ENCODE data around the gene FAM120AOS.

Gene FAM120AOS

DNA sequence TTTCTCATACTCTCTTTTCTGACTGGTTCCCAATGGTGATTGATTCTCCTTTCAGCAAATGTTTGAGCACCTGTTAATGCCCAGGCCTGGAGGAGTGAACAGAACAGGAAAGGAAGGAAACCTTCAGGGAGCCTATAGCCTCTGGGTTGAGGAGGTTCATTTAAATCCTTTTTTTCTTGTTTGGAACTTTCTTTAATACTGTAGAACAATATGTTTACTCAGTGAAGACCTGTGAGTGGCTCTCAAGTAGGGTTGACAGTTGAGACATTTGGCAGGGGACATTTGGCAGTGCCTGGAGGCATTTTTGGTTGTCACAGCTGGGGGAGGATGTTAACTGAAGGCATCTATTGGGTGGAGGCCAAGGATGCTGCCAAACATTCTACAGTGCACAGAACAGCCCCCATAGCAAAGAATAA, 6.1 kb upstream of the FAM120AOS start:
- no peak for TF ChIP-seq CTCF (IDR thresholded peaks at IDR 0.05; ENCODE audit: low read depth, low read length, missing control alignments)
- DNase-seq (ENCODE audit: extremely low read depth, low read depth): no peak
- H3K4me3 ChIP-seq (replicated peaks; ENCODE audit: low read depth, low read length): no peak overlapping the region

DNA sequence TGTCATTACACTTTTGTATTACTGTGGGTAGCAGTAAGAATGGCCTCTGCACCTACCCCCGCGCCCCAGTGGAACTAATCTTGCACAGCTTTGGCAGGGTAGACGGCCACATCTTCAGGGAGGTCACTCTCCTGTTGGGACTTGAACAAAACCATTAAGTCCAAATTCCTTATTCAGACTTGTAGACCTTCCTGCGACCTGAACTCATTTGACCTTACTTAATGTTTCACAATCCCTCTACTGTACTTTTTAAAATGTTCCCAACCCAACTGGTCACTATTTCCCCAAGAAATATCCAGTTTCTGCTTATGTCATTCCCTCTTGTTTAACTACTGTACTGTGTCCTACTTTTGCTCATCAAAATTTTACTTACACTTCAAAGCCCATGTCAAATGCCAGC, 5.3 kb upstream of the FAM120AOS start:
- DNase-seq (ENCODE audit: extremely low read depth, low read depth): no peak
- no peak overlapping the region for H3K4me3 ChIP-seq (replicated peaks; ENCODE audit: low read depth, low read length)
- TF ChIP-seq CTCF (IDR thresholded peaks at IDR 0.05; ENCODE audit: low read depth, low read length, missing control alignments): no peak

DNA sequence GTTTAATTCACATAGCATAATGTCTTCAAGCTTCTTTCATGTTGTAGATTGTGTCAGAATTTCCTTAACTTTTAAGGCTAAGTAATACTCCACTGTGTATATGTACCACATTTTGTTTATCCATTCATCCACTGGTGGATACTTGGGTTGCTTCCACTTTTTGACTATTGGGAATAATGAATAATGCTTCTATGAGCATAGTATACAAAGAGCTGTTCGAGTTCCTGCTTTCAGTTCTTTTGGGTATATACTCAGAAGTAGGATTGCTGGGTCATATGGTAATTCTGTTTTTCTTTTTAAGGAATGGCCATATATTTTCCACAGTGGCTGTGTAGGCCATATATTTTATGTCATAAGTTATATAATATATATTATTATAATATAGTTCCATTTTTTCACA, 3.6 kb upstream of the FAM120AOS start:
- no peak for DNase-seq (ENCODE audit: extremely low read depth, low read depth)
- no peak overlapping the region for H3K4me3 ChIP-seq (replicated peaks; ENCODE audit: low read depth, low read length)
- TF ChIP-seq CTCF (IDR thresholded peaks at IDR 0.05; ENCODE audit: low read depth, low read length, missing control alignments): no peak

- H3K4me3 ChIP-seq (replicated peaks; ENCODE audit: low read depth, low read length): no peak overlapping the region
- DNase-seq (ENCODE audit: extremely low read depth, low read depth): no peak
- TF ChIP-seq CTCF (IDR thresholded peaks at IDR 0.05; ENCODE audit: low read depth, low read length, missing control alignments): no peak
Observed at GRCh38 chr9:93456504-93456903, 3.1 kb upstream of the FAM120AOS start.

DNA sequence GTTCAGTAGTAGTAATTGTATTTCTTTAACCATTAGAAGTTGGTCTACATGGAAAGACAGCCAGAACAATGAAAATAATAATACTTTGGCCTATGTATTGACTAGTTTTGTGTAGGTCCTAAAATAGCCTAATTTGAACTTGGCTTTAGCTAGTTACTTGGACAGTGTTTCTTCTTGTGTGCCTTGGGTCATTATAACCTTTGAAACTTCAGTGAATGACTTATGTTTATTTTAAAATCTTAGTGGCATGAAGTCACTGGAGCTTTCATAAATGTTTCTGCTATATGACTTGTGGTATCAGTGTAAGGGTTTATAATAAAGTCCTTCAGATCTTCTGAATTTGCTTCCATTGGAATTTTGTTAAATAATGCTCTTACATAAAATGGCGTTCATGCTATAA, 2.6 kb upstream of the FAM120AOS start:
- no peak for TF ChIP-seq CTCF (IDR thresholded peaks at IDR 0.05; ENCODE audit: low read depth, low read length, missing control alignments)
- DNase-seq (ENCODE audit: extremely low read depth, low read depth): no peak
- H3K4me3 ChIP-seq (replicated peaks; ENCODE audit: low read depth, low read length): no peak overlapping the region

GRCh38 chr9:93452710-93453046, 703 bp downstream of the FAM120AOS start:
- DNase-seq (ENCODE audit: extremely low read depth, low read depth): no peak
- H3K4me3 ChIP-seq (replicated peaks; ENCODE audit: low read depth, low read length): peak overlapping the region; percentile 89
- no peak for TF ChIP-seq CTCF (IDR thresholded peaks at IDR 0.05; ENCODE audit: low read depth, low read length, missing control alignments)

GRCh38 chr9:93451849-93452709, 1.3 kb downstream of the FAM120AOS start:
- no peak for DNase-seq (ENCODE audit: extremely low read depth, low read depth)
- H3K4me3 ChIP-seq (replicated peaks; ENCODE audit: low read depth, low read length): peak overlapping the region; percentile 89

More at GRCh38 chr9:93451849-93452709, 1.3 kb downstream of the FAM120AOS start:
- TF ChIP-seq CTCF (IDR thresholded peaks at IDR 0.05; ENCODE audit: low read depth, low read length, missing control alignments): no peak
